ENCODE results near the gene IFITM1.

- TF ChIP-seq TEAD4 (CRISPR knock-in tag; IDR thresholded peaks at IDR 0.05) (0 out of 2 replicates have a peak, but pooled peaks have one; percentile 17), CTCF (IDR thresholded peaks at IDR 0.05) (no peak), MAX (CRISPR knock-in tag; IDR thresholded peaks at IDR 0.05) (0 out of 2 replicates have a peak, but pooled peaks have one; percentile 70), ATF1 (CRISPR knock-in tag; IDR thresholded peaks at IDR 0.05) (no peak), PREB (CRISPR knock-in tag; IDR thresholded peaks at IDR 0.05; ENCODE audit: borderline replicate concordance) (no peak), USF2 (CRISPR knock-in tag; IDR thresholded peaks at IDR 0.05) (no peak), E2F1 (CRISPR knock-in tag; IDR thresholded peaks at IDR 0.05) (no peak), CREB1 (CRISPR knock-in tag; IDR thresholded peaks at IDR 0.05) (no peak), ETV6 (CRISPR knock-in tag; IDR thresholded peaks at IDR 0.05) (no peak; the same call in 1 of the 2 replicates), ZBTB21 (CRISPR knock-in tag; IDR thresholded peaks at IDR 0.05; ENCODE audit: borderline replicate concordance) (no peak), ATF3 (CRISPR knock-in tag; conservative IDR thresholded peaks at IDR 0.05) (no peak), GRHL2 (CRISPR knock-in tag; IDR thresholded peaks at IDR 0.05; ENCODE audit: insufficient replicate concordance, severe bottlenecking) (no peak)
These were observed 2.3 kb downstream of the IFITM1 start for GRCh38 chr11:316031-316701.
